ENCODE measurements around the gene COL10A1.

- TF ChIP-seq CTCF (tag by site-specific recombination; IDR thresholded peaks at IDR 0.05): no peak
- no peak for TF ChIP-seq SETDB1 (IDR thresholded peaks at IDR 0.05; ENCODE audit: insufficient read length, low read length)
- no peak for TF ChIP-seq ZNF335 (tag by site-specific recombination; conservative IDR thresholded peaks at IDR 0.05)
- no peak for TF ChIP-seq ZNF274 (IDR thresholded peaks at IDR 0.05; ENCODE audit: low read length)
- no peak for TF ChIP-seq ZNF274 (tag by site-specific recombination; IDR thresholded peaks at IDR 0.05; ENCODE audit: borderline replicate concordance)
- no peak for TF ChIP-seq MEIS1 (CRISPR knock-in tag; IDR thresholded peaks at IDR 0.05; ENCODE audit: borderline replicate concordance)
- TF ChIP-seq YY2 (tag by site-specific recombination; IDR thresholded peaks at IDR 0.05): no peak
- TF ChIP-seq OVOL3 (tag by site-specific recombination; IDR thresholded peaks at IDR 0.05): no peak
- no peak for TF ChIP-seq ZNF112 (tag by site-specific recombination; IDR thresholded peaks at IDR 0.05)
- TF ChIP-seq ZBTB1 (tag by site-specific recombination; IDR thresholded peaks at IDR 0.05): no peak
- TF ChIP-seq ATF2 (tag by site-specific recombination; IDR thresholded peaks at IDR 0.05; ENCODE audit: low read depth): no peak
- TF ChIP-seq ZNF175 (tag by site-specific recombination; IDR thresholded peaks at IDR 0.05): no peak
- no peak for TF ChIP-seq ZNF600 (tag by site-specific recombination; IDR thresholded peaks at IDR 0.05)
- TF ChIP-seq ZBTB8A (tag by site-specific recombination; IDR thresholded peaks at IDR 0.05): no peak
These were observed 21.3 kb downstream of the COL10A1 start for GRCh38 chr6:116104636-116105035.

All from HEK293 (cell line).